A673 (cell line): ENCODE results near the gene KCNK15. TPM values are rescaled to one million over a fixed set of nuclear protein-coding genes. Genes with fewer than 3 reads are reported as not detected.

Source experiments
- BruUV-seq: library from RNA; stranded (reverse); fragments of 400-500 nt; replicated peaks from 2 replicates; lab custom pipeline; 2021; lab: Mats Ljungman, UMichigan
- CTCF ChIA-PET: fragments of 300-600 bp; sonication (Branson Sonifier 250); formaldehyde crosslinking; loops from one replicate; lab custom pipeline; 2022; ENCODE audit warnings: antibody characterized with exemption; lab: Charles Lee
- POLR2A ChIA-PET: fragments of 300-600 bp; sonication (Branson Sonifier 250); formaldehyde crosslinking; loops from one replicate; lab custom pipeline; 2022; ENCODE audit warnings: antibody characterized with exemption; ENCODE audit not compliant: low non-redundant PET; lab: Charles Lee
- DNase-seq: peaks from one replicate; pipeline ENCODE4 v3.0.0-alpha.2; 2015; ENCODE audit warnings: low spot score
- H3K27ac ChIP-seq: fragments of 200-600 bp; sonication (generic); 2 replicates; pipeline ENCODE4 v1.5.1; 2016; ENCODE audit warnings: mixed run types, low read depth, mild to moderate bottlenecking, mixed read lengths, antibody characterized with exemption, low read length; ENCODE audit not compliant: poor library complexity, severe bottlenecking
- H3K27me3 ChIP-seq: fragments of 200-600 bp; sonication (generic); replicated peaks from 2 replicates; pipeline ENCODE4 v1.6.1; 2017; ENCODE audit warnings: mixed run types, low read depth, mild to moderate bottlenecking, mixed read lengths, antibody characterized with exemption, low read length; ENCODE audit not compliant: insufficient read depth, poor library complexity
- H3K36me3 ChIP-seq: fragments of 200-600 bp; sonication (generic); 2 replicates; pipeline ENCODE4 v1.6.1; 2016; ENCODE audit warnings: mixed run types, mild to moderate bottlenecking, mixed read lengths, antibody characterized with exemption, low read length; ENCODE audit not compliant: insufficient read depth, poor library complexity, severe bottlenecking
- H3K4me1 ChIP-seq: fragments of 200-600 bp; sonication (generic); 2 replicates; pipeline ENCODE4 v1.6.1; 2017; ENCODE audit warnings: mixed run types, mild to moderate bottlenecking, mixed read lengths, antibody characterized with exemption, low read length; ENCODE audit not compliant: insufficient read depth, poor library complexity, severe bottlenecking
- H3K4me3 ChIP-seq: fragments of 200-600 bp; sonication (generic); 2 replicates; pipeline ENCODE4 v1.5.1; 2016; ENCODE audit warnings: low read depth, mixed run types, mild to moderate bottlenecking, mixed read lengths, low read length; ENCODE audit not compliant: poor library complexity, severe bottlenecking
- H3K9me3 ChIP-seq: fragments of 200-600 bp; sonication (generic); 2 replicates; pipeline ENCODE4 v1.6.1; 2016; ENCODE audit warnings: mixed run types, low read depth, mild to moderate bottlenecking, mixed read lengths, antibody characterized with exemption, low read length; ENCODE audit not compliant: poor library complexity, severe bottlenecking
- EZH2 ChIP-seq: fragments of 200-600 bp; sonication (generic); IDR thresholded peaks from 2 replicates; pipeline ENCODE4 v1.6.1; 2017; ENCODE audit warnings: borderline replicate concordance, low read depth, mild to moderate bottlenecking, mixed read lengths, antibody characterized with exemption, low read length; ENCODE audit not compliant: poor library complexity, severe bottlenecking
- intact Hi-C: fragments of 100-400 bp; cut with micrococcal nuclease; formaldehyde crosslinking; loops from one replicate; pipeline ENCODE4 v1.10.0; 2022; ENCODE audit not compliant: unreplicated experiment
- total RNA-seq: library from RNA; stranded (reverse); gene quantifications from 2 replicates; pipeline ENCODE4 v1.2.3, GENCODE V29; 2021
- TF ChIP-seq, protein P1 (sequence below): fragments of 300-800, 200-600 bp; sonication (generic); conservative IDR thresholded peaks from 2 replicates; pipeline ENCODE4 v1.5.1; 2017; ENCODE audit warnings: low read depth, mild to moderate bottlenecking, antibody characterized with exemption, low read length, moderate library complexity, mixed read lengths

Gene KCNK15
- total RNA-seq, 1 experiment from 2014 or later = not detected

DNA sequence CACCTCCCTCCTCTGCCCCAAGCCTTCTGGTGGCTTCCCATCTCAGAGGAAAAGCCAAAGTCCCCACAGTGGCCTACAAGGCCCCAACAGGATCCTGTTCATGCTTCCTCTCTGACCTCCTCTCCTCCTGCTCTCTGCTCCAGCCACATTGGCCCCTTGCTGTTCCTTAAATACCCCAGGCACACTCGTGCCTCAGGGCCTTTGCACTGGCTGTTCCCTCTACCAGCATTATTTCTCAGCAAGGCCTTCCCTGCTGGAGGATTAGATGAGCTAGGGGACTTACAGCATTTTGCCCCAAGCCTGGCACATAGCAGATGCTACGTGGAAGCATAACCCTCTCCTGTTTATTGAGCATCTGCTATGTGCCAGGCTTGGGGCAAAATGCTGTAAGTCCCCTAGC lies 22.7 kb upstream of the KCNK15 start:
- BruUV-seq = no TSS peak
- H3K36me3 ChIP-seq = no peaks in the 10 kb centered on the region
- POLR2A ChIA-PET = no interaction called here
- intact Hi-C loops = no loop called here
- H3K4me1 ChIP-seq = peaks cover 22% of the 10 kb centered on the region
- CTCF ChIA-PET = no interaction called here
- H3K4me3 ChIP-seq = no peak overlapping the region
- no peak overlapping the region for H3K27ac ChIP-seq
- no peaks in the 10 kb centered on the region for H3K9me3 ChIP-seq
- no peaks in the 10 kb centered on the region for H3K27me3 ChIP-seq
- DNase-seq = no peak
- TF ChIP-seq, protein P1, sequence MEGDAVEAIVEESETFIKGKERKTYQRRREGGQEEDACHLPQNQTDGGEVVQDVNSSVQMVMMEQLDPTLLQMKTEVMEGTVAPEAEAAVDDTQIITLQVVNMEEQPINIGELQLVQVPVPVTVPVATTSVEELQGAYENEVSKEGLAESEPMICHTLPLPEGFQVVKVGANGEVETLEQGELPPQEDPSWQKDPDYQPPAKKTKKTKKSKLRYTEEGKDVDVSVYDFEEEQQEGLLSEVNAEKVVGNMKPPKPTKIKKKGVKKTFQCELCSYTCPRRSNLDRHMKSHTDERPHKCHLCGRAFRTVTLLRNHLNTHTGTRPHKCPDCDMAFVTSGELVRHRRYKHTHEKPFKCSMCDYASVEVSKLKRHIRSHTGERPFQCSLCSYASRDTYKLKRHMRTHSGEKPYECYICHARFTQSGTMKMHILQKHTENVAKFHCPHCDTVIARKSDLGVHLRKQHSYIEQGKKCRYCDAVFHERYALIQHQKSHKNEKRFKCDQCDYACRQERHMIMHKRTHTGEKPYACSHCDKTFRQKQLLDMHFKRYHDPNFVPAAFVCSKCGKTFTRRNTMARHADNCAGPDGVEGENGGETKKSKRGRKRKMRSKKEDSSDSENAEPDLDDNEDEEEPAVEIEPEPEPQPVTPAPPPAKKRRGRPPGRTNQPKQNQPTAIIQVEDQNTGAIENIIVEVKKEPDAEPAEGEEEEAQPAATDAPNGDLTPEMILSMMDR = no peak

DNA sequence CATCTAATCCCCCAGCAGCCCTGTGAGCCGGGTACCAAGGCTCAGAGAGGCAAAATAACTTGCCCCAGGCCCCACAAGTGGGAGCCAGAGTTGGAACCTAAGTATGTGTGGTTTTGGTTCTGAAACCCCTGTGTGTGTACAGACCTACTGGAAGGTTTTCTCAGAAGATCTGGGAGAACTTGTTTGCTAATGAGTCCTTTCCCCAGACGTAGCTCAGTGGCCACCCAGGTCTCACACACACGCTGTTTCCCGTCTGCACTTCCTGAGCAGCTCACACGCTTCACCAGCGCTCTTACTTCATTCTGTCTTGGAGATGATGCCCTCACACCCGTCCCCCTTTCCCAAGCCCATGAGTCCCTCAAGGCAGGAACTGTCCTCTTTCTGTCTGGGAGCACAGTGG lies 22.3 kb upstream of the KCNK15 start:
- no TSS peak for BruUV-seq

DNA sequence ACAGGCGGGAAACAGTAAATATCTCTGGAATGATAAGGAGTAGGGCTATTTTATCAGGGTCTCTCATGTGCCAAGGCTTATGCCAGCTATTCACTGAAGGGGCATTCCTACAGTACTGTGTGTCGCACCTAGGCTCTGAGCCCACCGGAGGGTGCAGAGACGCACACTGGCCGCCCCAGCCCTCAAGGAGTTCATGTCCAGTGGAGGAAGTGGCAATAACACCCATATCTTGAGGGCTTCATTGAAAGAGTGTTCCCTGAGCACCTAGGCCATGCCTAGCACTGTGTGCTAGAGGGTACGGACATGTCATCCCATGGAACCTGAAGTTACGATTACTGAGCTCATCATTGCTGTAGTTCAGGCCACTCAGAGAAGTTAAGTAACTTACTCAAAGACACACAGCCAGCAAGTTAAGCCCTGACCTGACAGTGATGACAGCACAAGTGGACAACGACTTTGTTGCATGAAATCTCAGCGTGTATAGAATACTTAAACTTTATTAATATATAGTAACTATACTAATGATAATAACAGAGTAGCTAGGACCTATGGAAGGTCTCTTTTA lies 21.8 kb upstream of the KCNK15 start:
- no TSS peak for BruUV-seq
- Histone ChIP-seq H3K27ac (no peak overlapping the region), H3K4me3 (no peak overlapping the region), H3K9me3 (no peaks in the 10 kb centered on the region), H3K4me1 (peaks cover 27% of the 10 kb centered on the region), H3K27me3 (no peaks in the 10 kb centered on the region), H3K36me3 (no peaks in the 10 kb centered on the region)
- intact Hi-C loops = no loop called here
- ChIA-PET POLR2A (no interaction called here), CTCF (no interaction called here)
- TF ChIP-seq, protein P1 = no peak
- no peak for TF ChIP-seq EZH2
- no peak for DNase-seq

More for the DNA sequence above, 22.3 kb upstream of the KCNK15 start:
- ChIA-PET POLR2A (no interaction called here), CTCF (no interaction called here)
- no peak for DNase-seq
- no peak overlapping the region for H3K4me3 ChIP-seq
- peaks cover 22% of the 10 kb centered on the region for H3K4me1 ChIP-seq
- TF ChIP-seq, protein P1 = no peak
- no peak for TF ChIP-seq EZH2
- no peaks in the 10 kb centered on the region for H3K9me3 ChIP-seq
- H3K27ac ChIP-seq = no peak overlapping the region
- H3K27me3 ChIP-seq = no peaks in the 10 kb centered on the region
- no peaks in the 10 kb centered on the region for H3K36me3 ChIP-seq
- intact Hi-C loops = no loop called here
